ENCODE results near the gene NUP214.

- TF ChIP-seq, protein P1, sequence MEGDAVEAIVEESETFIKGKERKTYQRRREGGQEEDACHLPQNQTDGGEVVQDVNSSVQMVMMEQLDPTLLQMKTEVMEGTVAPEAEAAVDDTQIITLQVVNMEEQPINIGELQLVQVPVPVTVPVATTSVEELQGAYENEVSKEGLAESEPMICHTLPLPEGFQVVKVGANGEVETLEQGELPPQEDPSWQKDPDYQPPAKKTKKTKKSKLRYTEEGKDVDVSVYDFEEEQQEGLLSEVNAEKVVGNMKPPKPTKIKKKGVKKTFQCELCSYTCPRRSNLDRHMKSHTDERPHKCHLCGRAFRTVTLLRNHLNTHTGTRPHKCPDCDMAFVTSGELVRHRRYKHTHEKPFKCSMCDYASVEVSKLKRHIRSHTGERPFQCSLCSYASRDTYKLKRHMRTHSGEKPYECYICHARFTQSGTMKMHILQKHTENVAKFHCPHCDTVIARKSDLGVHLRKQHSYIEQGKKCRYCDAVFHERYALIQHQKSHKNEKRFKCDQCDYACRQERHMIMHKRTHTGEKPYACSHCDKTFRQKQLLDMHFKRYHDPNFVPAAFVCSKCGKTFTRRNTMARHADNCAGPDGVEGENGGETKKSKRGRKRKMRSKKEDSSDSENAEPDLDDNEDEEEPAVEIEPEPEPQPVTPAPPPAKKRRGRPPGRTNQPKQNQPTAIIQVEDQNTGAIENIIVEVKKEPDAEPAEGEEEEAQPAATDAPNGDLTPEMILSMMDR (IDR thresholded peaks at IDR 0.05; ENCODE audit: low read depth, low read length, poor library complexity, severe bottlenecking): no peak
- TF ChIP-seq EZH2phosphoT487 (IDR thresholded peaks at IDR 0.05; ENCODE audit: borderline replicate concordance, low read length): no peak
Measured at GRCh38 chr9:131117121-131117761, 8.1 kb upstream of the NUP214 start.
